ENCODE measurements around the gene C1D.

Gene C1D

GRCh38 chr2:68103030-68103708 lies 40.4 kb upstream of the C1D start:
- no peak overlapping the region for H3K4me3 ChIP-seq (ENCODE audit: low read depth, low read length)
- DNase-seq (ENCODE audit: low read depth): no peak
- TF ChIP-seq CTCF (conservative IDR thresholded peaks at IDR 0.05; ENCODE audit: low read depth, low read length): no peak

GRCh38 chr2:68100189-68100588 lies 37.4 kb upstream of the C1D start:
- TF ChIP-seq CTCF (conservative IDR thresholded peaks at IDR 0.05; ENCODE audit: low read depth, low read length): no peak
- DNase-seq (ENCODE audit: low read depth): no peak
- H3K4me3 ChIP-seq (ENCODE audit: low read depth, low read length): no peak overlapping the region

GRCh38 chr2:68099260-68099659 lies 36.5 kb upstream of the C1D start:
- no peak for TF ChIP-seq CTCF (conservative IDR thresholded peaks at IDR 0.05; ENCODE audit: low read depth, low read length)
- no peak overlapping the region for H3K4me3 ChIP-seq (ENCODE audit: low read depth, low read length)
- no peak for DNase-seq (ENCODE audit: low read depth)

- TF ChIP-seq CTCF (conservative IDR thresholded peaks at IDR 0.05; ENCODE audit: low read depth, low read length): no peak
- no peak for DNase-seq (ENCODE audit: low read depth)
- H3K4me3 ChIP-seq (ENCODE audit: low read depth, low read length): no peak overlapping the region
Measured at GRCh38 chr2:68098291-68098797, 35.5 kb upstream of the C1D start.

GRCh38 chr2:68094111-68094510 lies 31.3 kb upstream of the C1D start:
- no peak overlapping the region for H3K4me3 ChIP-seq (ENCODE audit: low read depth, low read length)
- no peak for TF ChIP-seq CTCF (conservative IDR thresholded peaks at IDR 0.05; ENCODE audit: low read depth, low read length)
- DNase-seq (ENCODE audit: low read depth): no peak

GRCh38 chr2:68093634-68094033 lies 30.8 kb upstream of the C1D start:
- no peak for TF ChIP-seq CTCF (conservative IDR thresholded peaks at IDR 0.05; ENCODE audit: low read depth, low read length)
- H3K4me3 ChIP-seq (ENCODE audit: low read depth, low read length): no peak overlapping the region
- DNase-seq (ENCODE audit: low read depth): no peak

GRCh38 chr2:68091439-68092034 lies 28.7 kb upstream of the C1D start:
- TF ChIP-seq CTCF (conservative IDR thresholded peaks at IDR 0.05; ENCODE audit: low read depth, low read length): no peak
- DNase-seq (ENCODE audit: low read depth): no peak
- no peak overlapping the region for H3K4me3 ChIP-seq (ENCODE audit: low read depth, low read length)
